Fibroblast of upper back skin (primary cell): ENCODE measurements around the gene MVB12B.
"Not testable (repeated sequence)": the region's sequence is repeated elsewhere in the genome, so short reads cannot be mapped to it uniquely, and the experiment has no call there.

Source experiments
- DNase-seq: peaks from one replicate; pipeline ENCODE4 v3.0.0-alpha.2; 2013

The MVB12B gene

GRCh38 chr9:126524353-126525077 is 197.9 kb downstream of the MVB12B start:
- DNase-seq, result no peak

GRCh38 chr9:126526218-126527108 is 199.8 kb downstream of the MVB12B start:
- no peak for DNase-seq

- DNase-seq, result no peak
Measured at GRCh38 chr9:126527109-126527825, 200.6 kb downstream of the MVB12B start.

GRCh38 chr9:126528111-126528510 is 201.5 kb downstream of the MVB12B start:
- DNase-seq, result peak; percentile 41

GRCh38 chr9:126528915-126529314 is 202.3 kb downstream of the MVB12B start:
- DNase-seq, result no peak

- DNase-seq, result no peak
Measured at GRCh38 chr9:126531035-126531571, 204.5 kb downstream of the MVB12B start.

- DNase-seq, result no peak
Measured at GRCh38 chr9:126531591-126531990, 205.0 kb downstream of the MVB12B start.

GRCh38 chr9:126532019-126532462 is 205.4 kb downstream of the MVB12B start:
- DNase-seq, result peak; percentile 8

- no peak for DNase-seq
Measured at GRCh38 chr9:126532489-126532888, 205.9 kb downstream of the MVB12B start.

GRCh38 chr9:126532951-126533925 is 206.6 kb downstream of the MVB12B start:
- no peak for DNase-seq

- no peak for DNase-seq
Measured at GRCh38 chr9:126533926-126534310, 207.3 kb downstream of the MVB12B start.

GRCh38 chr9:126534431-126535186 is 208.0 kb downstream of the MVB12B start:
- no peak for DNase-seq

- DNase-seq, result no peak
Measured at GRCh38 chr9:126536131-126536530, 209.5 kb downstream of the MVB12B start.

GRCh38 chr9:126536841-126537465 is 210.3 kb downstream of the MVB12B start:
- DNase-seq, result no peak

- DNase-seq, result no peak
Measured at GRCh38 chr9:126538550-126538949, 211.9 kb downstream of the MVB12B start.

GRCh38 chr9:126540398-126540797 is 213.8 kb downstream of the MVB12B start:
- DNase-seq, result not testable (repeated sequence)

- DNase-seq, result no peak
Measured at GRCh38 chr9:126543490-126543889, 216.9 kb downstream of the MVB12B start.

- DNase-seq, result no peak
Measured at GRCh38 chr9:126545106-126545505, 218.5 kb downstream of the MVB12B start.

GRCh38 chr9:126546036-126546435 is 219.4 kb downstream of the MVB12B start:
- DNase-seq, result no peak

- DNase-seq, result no peak
Measured at GRCh38 chr9:126548312-126548711, 221.7 kb downstream of the MVB12B start.
